ENCODE measurements around the gene GLIS2.

DNA sequence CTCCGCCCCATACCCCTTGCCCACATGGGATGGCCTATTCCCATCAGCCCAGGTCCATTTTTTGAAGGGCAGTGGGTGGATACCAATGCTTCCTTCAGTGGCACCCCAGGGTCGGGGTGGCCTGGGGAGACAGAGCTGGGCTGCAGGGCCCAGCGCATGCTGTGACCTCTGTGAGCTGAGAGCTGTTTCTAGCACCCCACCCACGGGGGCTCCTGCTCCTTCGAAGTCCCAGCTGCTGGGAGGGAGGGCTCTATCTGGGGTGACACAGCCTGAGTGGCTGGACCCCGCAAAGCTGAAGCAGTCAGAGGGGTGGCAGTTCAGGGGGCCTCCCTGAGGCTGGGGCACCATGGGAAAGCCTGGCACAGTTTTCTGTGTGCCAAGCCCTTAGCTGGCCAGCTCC lies 24.6 kb downstream of the GLIS2 start:
- TF ChIP-seq POLR2A (IDR thresholded peaks at IDR 0.05): no peak
- TF ChIP-seq, protein P1, sequence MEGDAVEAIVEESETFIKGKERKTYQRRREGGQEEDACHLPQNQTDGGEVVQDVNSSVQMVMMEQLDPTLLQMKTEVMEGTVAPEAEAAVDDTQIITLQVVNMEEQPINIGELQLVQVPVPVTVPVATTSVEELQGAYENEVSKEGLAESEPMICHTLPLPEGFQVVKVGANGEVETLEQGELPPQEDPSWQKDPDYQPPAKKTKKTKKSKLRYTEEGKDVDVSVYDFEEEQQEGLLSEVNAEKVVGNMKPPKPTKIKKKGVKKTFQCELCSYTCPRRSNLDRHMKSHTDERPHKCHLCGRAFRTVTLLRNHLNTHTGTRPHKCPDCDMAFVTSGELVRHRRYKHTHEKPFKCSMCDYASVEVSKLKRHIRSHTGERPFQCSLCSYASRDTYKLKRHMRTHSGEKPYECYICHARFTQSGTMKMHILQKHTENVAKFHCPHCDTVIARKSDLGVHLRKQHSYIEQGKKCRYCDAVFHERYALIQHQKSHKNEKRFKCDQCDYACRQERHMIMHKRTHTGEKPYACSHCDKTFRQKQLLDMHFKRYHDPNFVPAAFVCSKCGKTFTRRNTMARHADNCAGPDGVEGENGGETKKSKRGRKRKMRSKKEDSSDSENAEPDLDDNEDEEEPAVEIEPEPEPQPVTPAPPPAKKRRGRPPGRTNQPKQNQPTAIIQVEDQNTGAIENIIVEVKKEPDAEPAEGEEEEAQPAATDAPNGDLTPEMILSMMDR (IDR thresholded peaks at IDR 0.05): no peak

All from testis (tissue), 2 donors.